Kasumi-1 (cell line): ENCODE data around the gene RNF187.
"Not testable (repeated sequence)": the region's sequence is repeated elsewhere in the genome, so short reads cannot be mapped to it uniquely, and the experiment has no call there.

Experiments used
- DNase-seq, 2 experiments: peaks; one replicate each; lab custom pipeline; 2025; lab: John Stamatoyannopoulos, UW

Gene RNF187

DNA sequence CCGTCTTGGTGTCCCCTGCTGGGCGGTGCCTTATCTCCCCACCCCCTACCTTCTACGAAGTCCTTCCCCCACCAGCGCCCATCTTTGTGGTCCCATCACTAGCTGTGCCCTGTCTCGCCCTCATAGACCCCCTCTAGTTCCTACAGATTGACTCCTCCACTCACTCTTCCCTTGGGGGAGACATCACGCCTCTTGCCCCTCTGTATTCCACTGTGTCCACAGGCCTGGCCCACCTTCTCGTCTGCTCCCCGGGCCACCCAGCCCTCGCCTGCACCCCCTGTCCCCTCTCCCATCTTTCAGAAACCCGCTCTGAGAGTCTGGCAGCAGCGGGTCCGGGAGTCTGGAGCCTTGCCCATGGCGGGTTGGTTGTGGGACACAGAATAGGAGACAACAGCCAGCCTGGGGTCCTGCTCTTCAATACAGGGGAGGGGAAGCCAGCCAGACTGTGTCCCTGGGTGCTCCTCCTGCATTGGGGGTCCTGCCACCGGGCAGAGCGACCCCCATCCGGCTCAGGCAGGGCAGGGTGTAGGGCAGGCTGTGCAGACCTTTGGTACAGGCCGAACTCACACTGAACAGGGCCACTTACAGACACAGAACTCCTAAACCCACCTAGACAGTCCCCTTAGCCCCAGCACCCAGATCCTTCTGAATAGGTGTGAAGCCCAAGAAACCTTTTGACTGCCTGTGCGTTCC, 1.1 kb downstream of the RNF187 start:
- no peak for DNase-seq

DNA sequence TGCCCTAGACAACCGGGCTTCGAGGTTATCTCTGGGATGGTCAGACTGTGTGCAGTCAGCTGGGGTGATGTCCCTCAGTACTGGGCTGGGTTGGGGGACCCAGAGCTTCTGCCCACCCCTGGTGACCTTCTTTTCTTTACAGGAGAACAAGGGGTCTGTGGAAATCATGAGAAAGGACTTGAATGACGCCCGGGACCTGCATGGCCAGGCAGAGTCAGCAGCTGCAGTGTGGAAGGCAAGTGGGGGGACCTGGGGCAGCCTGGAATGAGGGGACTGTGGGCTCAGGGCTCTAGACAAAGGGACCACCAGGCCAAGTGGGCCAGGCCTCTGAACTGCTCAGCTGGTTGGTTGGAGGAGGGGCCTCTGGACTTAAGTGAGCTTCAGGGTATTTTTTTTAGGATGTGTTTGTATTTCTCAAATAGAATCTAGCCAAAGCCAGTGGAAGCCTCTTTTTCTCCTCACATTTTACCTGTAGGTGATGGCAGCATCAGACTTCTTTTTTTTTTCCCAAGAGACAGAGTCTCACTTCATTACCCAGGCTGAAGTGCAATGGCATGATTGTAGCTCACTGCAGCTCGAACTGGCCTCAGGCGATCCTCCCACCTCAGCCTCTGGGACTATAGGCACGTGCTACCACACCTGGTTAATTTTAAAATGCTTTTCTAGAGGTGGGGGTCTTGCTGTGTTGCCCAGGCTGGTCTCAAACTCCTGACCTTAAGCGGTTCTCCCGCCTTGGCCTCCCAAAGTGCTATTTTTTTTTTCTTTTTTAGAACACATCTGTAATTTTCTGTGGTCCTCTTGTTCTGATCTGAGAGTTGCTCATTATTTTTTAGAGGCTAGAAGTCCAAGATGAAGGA, 1.9 kb downstream of the RNF187 start:
- no peak for DNase-seq

DNA sequence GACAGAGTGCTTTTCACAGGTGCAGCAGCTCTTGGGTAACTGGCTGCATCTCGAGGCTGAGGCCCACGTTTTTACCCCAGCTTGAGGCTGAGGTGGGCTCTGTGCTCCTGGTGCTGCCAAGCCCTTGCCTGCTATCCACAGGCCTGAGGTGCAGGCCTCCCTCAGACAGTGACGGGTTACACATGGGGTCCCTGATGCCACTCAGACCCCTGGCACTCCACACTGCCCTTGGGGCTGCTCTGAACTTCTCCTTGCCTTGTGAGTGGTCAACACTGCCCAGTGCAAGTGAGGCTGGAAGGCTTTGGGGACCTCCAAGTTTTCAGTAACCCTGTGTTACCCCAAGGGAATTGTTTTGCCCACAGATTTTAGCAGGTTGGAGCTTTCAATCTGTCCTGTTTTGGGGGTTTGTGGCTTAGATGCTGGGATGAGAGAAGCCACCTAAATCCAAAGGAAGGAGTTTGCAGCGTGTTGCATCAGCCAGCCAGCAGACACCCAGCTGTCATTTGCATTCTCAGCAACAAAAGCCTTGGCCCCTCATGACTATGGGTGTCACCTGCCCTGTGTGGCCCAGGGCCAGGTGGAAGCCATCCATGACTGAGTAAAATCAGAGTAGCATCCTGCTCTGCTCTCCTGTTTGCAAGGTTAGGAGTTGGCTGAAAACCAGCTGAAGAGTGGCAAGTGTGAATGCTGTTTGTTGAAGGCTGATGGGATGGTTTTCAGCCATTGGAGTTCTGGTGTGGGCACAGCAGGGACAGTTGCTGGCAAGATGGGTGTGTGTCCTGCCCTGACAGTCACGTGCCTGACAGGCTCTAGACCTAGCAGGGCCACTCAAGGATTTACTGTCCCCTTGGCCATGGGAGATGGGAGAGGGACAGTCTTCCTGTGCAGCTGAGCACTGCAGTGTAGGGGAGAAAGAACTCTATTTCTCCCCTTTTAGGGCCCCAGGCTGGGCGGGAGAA, 3.2 kb downstream of the RNF187 start:
- DNase-seq: no peak

DNA sequence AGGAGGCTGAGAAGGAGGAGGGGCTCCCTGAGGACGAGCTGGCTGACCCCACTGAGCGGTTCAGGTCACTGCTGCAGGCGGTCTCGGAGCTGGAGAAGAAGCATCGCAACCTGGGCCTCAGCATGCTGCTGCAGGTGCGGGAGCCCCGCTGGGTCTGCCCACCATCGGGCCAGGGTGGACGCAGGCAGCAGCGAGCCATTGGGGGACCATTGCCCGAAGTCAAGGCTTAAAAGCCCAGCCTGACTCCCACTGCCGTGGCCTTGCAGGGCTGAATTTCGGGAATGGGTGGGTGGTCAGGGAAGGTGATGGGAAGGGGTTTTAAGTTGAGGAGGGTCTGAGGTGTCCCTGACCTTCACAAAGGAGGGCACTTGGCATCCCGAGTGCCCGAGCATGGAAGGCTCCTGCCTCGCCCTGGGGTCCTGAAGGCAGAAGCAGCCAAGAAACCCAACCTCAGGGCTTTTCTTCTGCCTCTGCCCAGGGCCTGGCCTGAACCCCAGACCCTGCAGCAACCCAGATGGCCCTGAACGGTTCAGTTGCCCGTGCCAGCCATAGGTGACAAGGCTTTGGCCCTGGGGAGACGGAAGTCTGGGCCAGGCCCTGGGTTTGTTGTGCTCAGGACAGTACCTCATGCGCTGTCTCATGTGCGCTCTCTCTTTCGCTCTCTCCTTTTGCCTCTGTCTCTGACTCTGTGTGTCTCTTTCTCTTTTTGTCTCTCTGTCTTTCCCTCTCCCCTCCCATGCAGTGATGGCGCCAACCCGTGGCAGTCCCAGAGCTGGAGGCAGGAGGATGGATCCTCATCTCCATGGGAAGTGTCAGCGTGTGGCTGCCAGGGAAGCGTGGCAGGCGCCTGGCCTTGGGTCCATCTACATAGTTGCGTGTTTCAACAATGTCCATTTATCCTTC, 6.2 kb downstream of the RNF187 start:
- DNase-seq: no peak

DNA sequence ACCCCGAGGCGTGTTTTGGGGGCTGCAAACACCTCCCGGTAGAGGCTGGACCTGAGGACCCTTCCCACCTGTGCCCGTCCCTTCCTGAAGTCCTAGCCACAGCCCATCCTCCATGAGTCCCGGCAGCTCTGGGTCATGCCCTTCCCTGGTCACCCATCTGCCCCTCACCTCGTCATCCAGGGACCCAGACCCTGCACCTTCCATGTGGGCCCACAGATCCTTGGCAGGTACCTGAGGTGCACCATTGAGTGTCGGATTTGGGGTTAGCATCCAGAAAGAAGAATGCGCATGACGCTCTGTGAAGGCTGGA, 6.8 kb downstream of the RNF187 start:
- DNase-seq: no peak

DNA sequence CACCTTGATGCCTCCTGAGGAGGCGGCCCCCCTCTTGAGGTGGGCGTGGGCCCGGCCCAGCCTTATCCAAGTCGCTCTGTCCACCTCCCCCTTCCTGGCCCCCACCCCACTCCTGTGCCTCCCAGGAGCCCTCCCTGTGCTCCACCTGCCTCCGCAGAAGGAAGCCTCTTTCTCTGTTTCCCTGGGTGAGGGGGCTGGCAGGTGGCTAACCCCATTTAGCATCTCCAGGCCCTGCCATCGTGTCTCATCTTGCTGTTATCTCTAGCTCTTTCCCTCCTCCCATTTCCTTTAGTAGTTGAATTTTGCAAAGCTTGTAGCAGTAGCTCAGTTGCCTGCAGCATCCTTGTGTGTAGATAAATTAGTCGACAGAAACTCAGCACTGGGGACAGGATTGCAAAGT, 7.2 kb downstream of the RNF187 start:
- DNase-seq: no peak

DNA sequence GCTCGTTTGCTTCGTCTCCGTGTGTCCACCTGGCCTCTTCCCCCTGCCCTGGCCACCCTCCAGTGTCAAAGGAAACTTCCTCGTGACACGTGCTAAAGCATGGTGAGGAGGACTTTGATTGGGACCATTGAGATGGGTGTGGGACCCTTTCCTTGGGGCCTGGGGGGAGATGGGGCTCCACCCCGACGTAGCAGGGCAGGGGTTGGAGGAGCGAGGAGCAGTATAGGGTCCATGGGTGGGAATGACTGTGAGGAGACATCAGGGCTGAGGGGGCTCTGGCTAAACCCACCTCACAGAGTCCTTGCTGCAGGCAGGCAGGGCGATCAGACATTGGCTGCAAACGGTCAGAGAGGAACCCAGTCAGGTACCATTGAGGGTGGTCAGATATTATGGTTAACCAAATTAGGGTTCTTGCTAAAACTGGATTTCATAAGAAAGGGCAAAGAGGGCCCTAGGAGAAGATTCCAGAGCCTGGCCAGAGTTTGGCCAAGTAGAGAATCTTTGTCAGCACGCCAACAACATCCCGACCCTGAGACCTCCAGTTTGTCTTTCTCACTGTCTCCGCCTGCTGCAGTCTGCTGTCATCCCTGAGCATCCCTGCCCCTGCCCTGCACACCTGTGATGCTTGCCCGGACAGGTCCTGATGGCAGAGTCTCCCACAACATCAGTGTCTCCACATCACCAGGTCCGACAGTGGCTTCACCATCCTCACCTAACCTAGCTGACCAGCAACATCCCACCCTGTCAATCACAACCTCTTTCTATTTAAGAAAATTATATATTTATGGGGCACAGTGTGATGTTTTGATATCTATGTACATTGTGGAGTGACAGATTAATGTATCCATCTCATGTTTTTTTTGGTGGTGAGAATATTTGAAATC, 8.0 kb downstream of the RNF187 start:
- DNase-seq: no peak

DNA sequence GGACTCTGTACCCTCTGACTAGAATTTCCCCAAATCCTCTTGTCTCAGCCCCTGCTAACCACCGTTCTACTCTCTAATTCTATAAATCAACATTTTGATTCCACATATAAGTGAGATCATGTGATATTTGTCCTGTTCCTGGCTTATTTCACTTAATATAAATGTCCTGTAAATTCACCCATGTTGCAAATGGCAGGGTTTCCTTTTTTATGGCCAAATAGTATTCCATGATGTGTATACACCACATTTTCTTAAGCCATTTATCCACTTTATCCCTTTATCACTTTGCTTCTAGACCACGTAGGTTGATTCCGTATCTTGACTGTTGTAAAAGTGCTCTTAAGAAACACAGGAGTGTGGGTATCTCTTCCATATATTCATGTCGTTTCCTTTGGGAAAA, 8.9 kb downstream of the RNF187 start:
- no peak for DNase-seq

DNA sequence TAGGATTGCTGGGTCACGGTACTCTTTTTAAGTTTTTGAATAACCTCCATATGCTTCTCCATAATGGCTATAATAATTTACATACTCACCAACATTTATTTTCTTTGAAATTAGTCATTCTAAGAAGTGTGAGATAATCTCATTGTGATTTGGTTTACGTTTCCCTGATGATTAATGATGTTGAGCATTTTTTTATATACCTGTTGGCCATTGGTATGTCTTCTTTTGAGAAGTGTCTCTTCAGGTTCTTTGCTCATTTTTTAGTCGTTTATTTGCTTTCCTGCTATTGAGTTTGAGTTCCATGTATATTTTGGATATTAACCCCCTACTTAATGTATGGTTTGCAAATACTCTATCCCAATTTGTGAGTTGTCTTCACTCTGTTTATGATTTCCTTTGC, 9.3 kb downstream of the RNF187 start:
- no peak for DNase-seq

DNA sequence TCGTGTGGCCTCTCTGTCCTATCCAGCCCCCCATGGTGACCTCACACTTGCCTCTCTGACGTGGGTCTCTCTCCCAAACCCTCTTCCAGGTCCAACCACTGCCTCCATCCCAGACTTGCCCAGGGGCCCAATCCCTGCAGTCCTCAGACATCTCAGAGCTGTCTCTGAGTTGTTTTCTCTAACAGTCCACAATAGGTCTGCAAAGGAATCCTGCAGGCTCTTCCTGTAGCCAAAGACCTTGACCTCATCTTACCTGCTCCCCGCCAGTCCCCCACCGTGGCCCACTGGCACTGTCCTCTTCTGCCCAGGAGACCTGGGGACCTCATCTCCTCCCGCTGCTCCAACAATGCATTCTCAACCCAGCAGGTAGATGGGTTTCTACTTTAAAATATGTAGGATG, 10.0 kb downstream of the RNF187 start:
- no peak for DNase-seq

DNA sequence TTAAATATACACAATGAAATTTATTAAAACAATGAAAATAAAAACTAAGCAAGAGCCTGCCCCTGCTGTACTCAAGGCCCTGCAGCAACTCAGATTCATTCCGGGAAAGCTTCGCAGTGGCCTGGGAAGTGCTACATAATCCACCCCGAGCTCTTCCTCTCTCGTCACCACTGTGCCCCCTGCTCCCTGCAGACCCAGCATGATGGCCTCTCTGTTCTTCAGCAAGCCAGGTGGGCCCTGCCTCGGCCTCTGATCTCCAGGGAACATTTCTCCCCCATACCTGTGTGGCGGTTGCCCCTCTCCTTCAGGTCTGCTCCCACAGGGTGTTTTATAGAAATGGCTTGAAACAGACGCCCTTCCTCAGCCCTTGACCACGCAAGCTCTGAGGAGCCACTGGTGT, 10.6 kb downstream of the RNF187 start:
- no peak for DNase-seq

DNA sequence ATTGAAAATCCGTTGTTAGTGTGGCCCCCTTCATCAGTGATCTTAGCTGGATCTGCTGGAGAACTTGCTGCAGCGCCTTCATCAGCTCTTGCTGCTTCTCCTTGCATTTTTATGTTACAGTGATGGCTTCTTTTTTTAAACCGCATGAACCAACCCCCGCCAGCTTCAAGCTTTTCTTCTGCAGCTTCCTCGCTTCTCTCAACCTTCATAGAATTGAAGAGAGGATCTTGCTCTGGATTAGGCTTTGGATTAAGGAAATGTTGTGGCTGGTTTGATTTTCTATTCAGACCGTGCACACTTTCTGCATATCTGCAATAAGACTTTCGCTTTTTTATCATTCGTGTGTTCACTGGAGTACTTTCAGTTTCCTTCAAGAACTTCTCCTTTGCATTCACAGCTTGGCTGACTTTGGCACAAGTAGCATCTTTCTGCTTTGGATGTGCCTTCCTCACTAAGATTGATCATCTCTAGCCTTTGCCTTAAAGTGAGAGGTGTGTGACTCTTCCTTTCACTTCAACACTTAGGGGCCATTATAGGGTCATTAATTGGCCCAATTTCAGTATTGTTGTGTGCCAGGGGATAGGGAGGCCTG, 13.1 kb downstream of the RNF187 start:
- peak; percentile 16 for DNase-seq

DNA sequence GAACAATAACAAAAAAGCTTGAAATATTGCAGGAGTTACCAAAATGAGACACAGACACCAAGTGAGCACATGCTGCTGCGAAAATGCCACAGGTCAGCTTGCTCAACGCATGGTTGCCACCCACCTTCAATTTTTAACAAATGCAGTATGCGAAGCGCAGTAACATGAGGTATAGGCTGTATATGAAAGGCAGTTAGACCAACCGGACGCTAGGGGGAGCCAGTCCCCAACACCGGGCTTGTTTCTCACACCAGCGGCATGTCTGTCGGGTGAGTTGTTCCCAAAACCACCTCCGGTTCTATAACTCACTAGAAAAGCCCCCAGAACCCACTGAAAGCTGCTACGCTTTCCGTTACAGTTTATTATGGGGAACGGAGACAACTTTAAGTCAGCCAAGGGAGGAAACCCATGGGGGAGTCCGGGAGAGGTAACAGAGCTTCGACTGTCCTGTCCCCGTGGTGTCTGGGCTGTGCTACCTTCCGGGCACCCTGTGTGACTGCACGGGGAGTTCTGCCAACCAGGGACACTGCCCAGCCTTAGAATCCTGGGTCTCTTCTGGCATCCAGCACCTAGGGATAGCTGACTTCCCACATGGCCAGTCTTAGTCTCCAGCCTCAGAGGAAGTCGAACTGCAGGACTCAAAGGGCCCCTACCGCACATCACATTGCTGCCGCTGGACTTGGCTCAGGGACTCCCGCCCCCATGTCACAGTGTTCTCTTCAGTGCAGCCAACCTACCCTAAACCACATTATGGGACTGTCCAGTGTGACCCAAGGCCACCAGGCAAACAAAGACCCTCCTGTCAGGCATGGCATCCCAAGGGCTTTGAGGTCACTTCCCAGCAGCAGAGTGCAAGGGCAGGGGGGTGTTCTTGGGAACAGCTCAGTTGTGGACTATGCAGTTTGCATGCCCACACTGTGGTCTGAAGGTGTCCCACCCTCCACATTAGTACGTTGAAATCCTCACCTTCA, 14.0 kb downstream of the RNF187 start:
- DNase-seq: peak; percentile 85 to 92

DNA sequence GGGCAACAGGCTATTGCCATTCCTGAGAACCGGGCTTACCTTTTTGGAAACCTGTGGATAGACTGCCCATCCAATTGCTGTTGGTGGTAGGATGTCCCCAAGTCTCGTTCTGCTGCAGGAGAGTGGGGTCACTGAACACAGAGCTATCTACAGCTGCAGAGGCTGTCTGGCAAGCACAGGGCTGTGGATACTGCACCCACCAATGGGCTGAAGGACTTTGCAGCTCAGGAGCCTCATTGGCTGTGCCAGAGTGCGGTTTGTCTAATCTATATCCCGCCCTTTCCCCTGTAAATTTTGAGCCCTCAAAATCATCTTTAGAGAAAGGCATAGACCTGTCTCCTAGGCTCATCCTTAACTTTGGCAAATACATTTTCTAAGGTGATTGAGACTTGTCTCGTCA, 15.3 kb downstream of the RNF187 start:
- DNase-seq: no peak

DNA sequence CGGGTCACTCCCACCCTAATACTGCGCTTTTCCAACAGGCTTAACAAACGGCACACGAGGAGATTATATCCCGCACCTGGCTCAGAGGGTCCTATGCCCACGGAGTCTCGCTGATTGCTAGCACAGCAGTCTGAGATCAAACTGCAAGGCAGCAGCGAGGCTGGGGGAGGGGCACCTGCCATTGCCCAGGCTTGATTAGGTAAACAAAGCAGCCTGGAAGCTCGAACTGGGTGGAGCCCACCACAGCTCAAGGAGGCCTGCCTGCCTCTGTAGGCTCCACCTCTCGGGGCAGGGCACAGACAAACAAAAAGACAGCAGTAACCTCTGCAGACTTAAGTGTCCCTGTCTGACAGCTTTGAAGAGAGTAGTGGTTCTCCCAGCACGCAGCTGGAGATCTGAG, 18.8 kb downstream of the RNF187 start:
- not testable (repeated sequence) for DNase-seq

DNA sequence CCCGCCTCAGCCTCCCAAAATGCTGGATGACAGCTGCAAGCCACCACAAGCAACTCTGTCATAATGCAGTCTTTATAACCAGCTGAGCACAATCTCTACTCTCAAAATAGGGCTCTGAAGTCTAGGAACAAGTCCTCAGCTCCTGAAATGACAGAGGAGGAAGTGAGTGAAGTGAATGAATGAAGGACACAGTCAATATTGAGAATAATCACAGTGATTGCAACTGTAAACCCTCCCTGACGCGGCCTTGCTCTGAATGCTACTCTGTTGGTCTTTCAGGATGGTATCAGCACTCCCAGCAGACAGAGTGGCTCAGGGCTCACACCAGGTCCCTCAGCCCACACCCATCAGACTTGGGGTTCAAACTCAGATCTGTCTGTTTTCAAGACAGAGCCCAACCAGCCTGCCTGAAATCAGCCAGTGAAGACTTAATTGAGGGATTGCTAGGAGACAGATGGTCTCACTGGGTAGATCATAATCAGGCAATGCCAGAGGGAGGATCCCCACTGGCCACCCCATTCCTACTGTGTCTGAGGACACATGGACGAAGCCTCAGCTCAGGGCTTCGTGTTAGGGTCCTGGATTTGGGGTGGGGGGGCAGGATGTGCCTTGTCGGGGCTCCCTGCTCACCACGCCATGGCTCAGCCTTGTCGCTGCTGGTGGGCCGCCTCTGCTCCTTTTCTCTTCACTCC, 20.9 kb downstream of the RNF187 start:
- no peak for DNase-seq

DNA sequence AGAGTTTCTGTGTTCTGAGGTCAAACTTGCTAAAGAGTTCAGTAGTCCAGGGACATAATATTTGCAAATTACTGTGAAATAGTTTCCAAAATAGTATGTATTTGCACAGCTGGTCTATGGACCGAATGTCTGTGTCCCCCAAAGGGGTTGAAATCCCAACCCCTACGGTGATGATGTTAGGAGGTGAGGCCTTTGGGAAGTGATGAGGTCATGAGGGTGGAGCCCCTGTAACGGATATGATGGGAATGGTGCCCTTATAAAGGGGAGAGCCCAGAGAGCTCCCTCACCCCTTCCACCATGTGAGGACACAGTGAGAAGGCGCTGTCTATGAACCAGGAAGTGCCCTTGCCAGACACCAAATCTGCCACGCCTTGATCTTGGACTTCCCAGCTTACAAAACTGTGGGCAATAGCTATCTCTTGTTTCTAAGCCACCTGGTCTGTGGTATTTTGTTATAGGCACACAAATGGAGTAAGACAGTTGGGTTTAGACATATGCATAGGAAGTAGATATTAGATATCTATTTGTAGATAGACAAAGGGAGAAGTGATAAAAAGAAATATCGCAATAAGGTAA, 21.7 kb downstream of the RNF187 start:
- no peak for DNase-seq
